GM23338 (cell line): ENCODE data around the gene MICALL2. TPM values are rescaled to one million over a fixed set of nuclear protein-coding genes. Genes with fewer than 3 reads are reported as not detected.

Experiments used
- ATAC-seq: fragments of 200-7000 bp; cut with Tn5 transposase; 3 replicates; pipeline ENCODE4 v1.9.1; 2020
- DNase-seq: peaks from one replicate; pipeline ENCODE4 v3.0.0-alpha.2; 2015; ENCODE audit warnings: low spot score
- H2AFZ ChIP-seq: fragments of 200-600 bp; sonication (generic); 2 replicates; pipeline ENCODE4 v1.8.0; 2016; ENCODE audit warnings: antibody characterized with exemption, mild to moderate bottlenecking, moderate library complexity
- H3F3A ChIP-seq: fragments of 200-600 bp; sonication (generic); replicated peaks from 2 replicates; pipeline ENCODE4 v1.8.0; 2017; ENCODE audit warnings: antibody characterized with exemption, mixed run types, low read depth
- H3K27ac ChIP-seq: fragments of 200-600 bp; sonication (generic); 2 replicates; pipeline ENCODE4 v1.6.1; 2016; ENCODE audit warnings: low read depth
- H3K27me3 ChIP-seq: fragments of 200-600 bp; sonication (generic); 2 replicates; pipeline ENCODE4 v1.8.0; 2016; ENCODE audit warnings: mild to moderate bottlenecking, mixed run types, moderate library complexity; ENCODE audit not compliant: insufficient read depth
- H3K36me3 ChIP-seq: fragments of 200-600 bp; sonication (generic); 2 replicates; pipeline ENCODE4 v1.8.0; 2016; ENCODE audit warnings: mild to moderate bottlenecking; ENCODE audit not compliant: insufficient read depth
- H3K4me1 ChIP-seq: fragments of 200-600 bp; sonication (generic); 2 replicates; pipeline ENCODE4 v1.8.0; 2016; ENCODE audit warnings: mild to moderate bottlenecking, moderate library complexity; ENCODE audit not compliant: insufficient read depth
- H3K4me2 ChIP-seq: fragments of 200-600 bp; sonication (generic); 2 replicates; pipeline ENCODE4 v1.7.1; 2017; ENCODE audit warnings: mixed run types
- H3K4me3 ChIP-seq: fragments of 200-600 bp; sonication (generic); 2 replicates; pipeline ENCODE4 v1.6.1; 2016; ENCODE audit warnings: mixed run types
- H3K79me2 ChIP-seq: fragments of 200-600 bp; sonication (generic); replicated peaks from 2 replicates; pipeline ENCODE4 v1.8.0; 2017; ENCODE audit warnings: mild to moderate bottlenecking; ENCODE audit not compliant: insufficient read depth
- H3K9me2 ChIP-seq: fragments of 200-600 bp; sonication (generic); 2 replicates; pipeline ENCODE4 v1.8.0; 2017; ENCODE audit not compliant: insufficient read depth
- H4K20me1 ChIP-seq: fragments of 200-600 bp; sonication (generic); replicated peaks from 2 replicates; pipeline ENCODE4 v1.8.0; 2017; ENCODE audit warnings: mild to moderate bottlenecking; ENCODE audit not compliant: insufficient read depth
- H3K27ac Mint-ChIP-seq: 2 replicates; pipeline ENCODE4 v1.8.0; 2020; ENCODE audit warnings: inconsistent platforms, mild to moderate bottlenecking, moderate library complexity, mixed read lengths
- H3K27me3 Mint-ChIP-seq: 3 replicates; pipeline ENCODE4 v1.8.0; 2022; ENCODE audit warnings: low read depth, mild to moderate bottlenecking, moderate library complexity, mixed read lengths, inconsistent platforms; ENCODE audit not compliant: insufficient read depth, poor library complexity
- H3K36me3 Mint-ChIP-seq: 3 replicates; pipeline ENCODE4 v1.8.0; 2021; ENCODE audit warnings: low read depth, mild to moderate bottlenecking, inconsistent platforms, moderate library complexity, mixed read lengths
- H3K4me1 Mint-ChIP-seq: 3 replicates; pipeline ENCODE4 v1.8.0; 2020; ENCODE audit warnings: mild to moderate bottlenecking, inconsistent platforms, mixed read lengths
- H3K4me3 Mint-ChIP-seq: 3 replicates; pipeline ENCODE4 v1.8.0; 2021; ENCODE audit warnings: moderate library complexity, mild to moderate bottlenecking, inconsistent platforms, mixed read lengths
- H3K9me3 Mint-ChIP-seq: 3 replicates; pipeline ENCODE4 v1.8.0; 2020; ENCODE audit warnings: moderate library complexity, mild to moderate bottlenecking, inconsistent platforms, mixed read lengths
- CREB1 ChIP-seq: fragments of 250-450 bp; sonication (Bioruptor Pico); IDR thresholded peaks from 2 replicates; pipeline ENCODE4 v1.5.0; 2020; ENCODE audit warnings: low read depth, mild to moderate bottlenecking, moderate library complexity
- ETS1 ChIP-seq: IDR thresholded peaks from 2 replicates; pipeline ENCODE4 v1.6.1; 2016; ENCODE audit warnings: antibody characterized with exemption
- EZH2phosphoT487 ChIP-seq: fragments of 200-600 bp; sonication (generic); IDR thresholded peaks from one replicate; pipeline ENCODE4 v1.8.1; 2018; ENCODE audit warnings: antibody characterized with exemption; ENCODE audit not compliant: unreplicated experiment
- STAT1 ChIP-seq: IDR thresholded peaks from one replicate; pipeline ENCODE4 v1.6.1; 2016; ENCODE audit warnings: antibody characterized with exemption; ENCODE audit not compliant: unreplicated experiment
- ZNF114 ChIP-seq: fragments of 250-450 bp; sonication (Bioruptor Pico); IDR thresholded peaks from 2 replicates; pipeline ENCODE4 v1.5.0; 2020; ENCODE audit warnings: mild to moderate bottlenecking, moderate library complexity
- ZNF462 ChIP-seq: fragments of 250-450 bp; sonication (Bioruptor Pico); IDR thresholded peaks from 2 replicates; pipeline ENCODE4 v1.5.0; 2020; ENCODE audit warnings: mild to moderate bottlenecking, moderate library complexity
- polyA plus RNA-seq: library from polyadenylated mRNA; unstranded; fragments of >200 nt; fragmentation: Nextera tagmentation; extraction: Ambion mirVana; gene quantifications from 2 replicates; pipeline ENCODE4 v1.2.1, GENCODE V29; 2016
- total RNA-seq: library from RNA; depleted of rRNA; stranded (reverse); fragments of >200 nt; shearing (Covaris generic); gene quantifications from 2 replicates; pipeline ENCODE4 v1.2.3, GENCODE V29; 2014

Gene MICALL2
- total and polyA plus RNA-seq, 2 experiments from 2014 or later = 7.0 to 13.0 TPM

DNA sequence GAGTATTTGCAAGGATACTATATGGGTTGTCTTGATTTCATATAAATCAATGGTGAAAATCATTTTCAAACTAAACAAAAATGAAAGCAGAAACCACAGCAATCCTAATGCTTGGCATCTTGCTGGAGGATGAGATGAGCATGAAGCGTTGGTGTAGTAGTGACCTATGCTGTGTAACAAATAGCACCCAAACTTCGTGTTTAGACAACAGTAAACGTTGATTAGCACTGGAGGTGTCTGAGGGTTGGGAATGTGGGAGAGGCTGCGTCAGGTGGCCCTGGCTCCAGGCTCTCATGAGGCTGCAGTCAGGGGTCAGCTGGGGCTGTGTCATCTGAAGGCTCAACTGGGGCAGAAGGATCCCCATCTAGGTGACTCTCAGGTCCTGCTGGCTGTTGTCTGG lies 67.8 kb downstream of the MICALL2 start:
- Mint-ChIP-seq H3K36me3 (no peaks in the 10 kb centered on the region), H3K27me3 (peaks cover 8% of the 10 kb centered on the region), H3K4me1 (no peaks in the 10 kb centered on the region; the same call in 2 of the 3 replicates), H3K27ac (no peak overlapping the region), H3K4me3 (no peak overlapping the region), H3K9me3 (peaks cover 14% of the 10 kb centered on the region)
- Histone ChIP-seq H3K4me2 (no peak overlapping the region), H3K36me3 (no peaks in the 10 kb centered on the region), H3F3A (no peaks in the 10 kb centered on the region), H3K79me2 (no peaks in the 10 kb centered on the region), H3K27me3 (no peaks in the 10 kb centered on the region), H3K4me3 (no peak overlapping the region), H3K27ac (no peak overlapping the region), H2AFZ (no peak overlapping the region), H4K20me1 (no peaks in the 10 kb centered on the region), H3K9me2 (no peaks in the 10 kb centered on the region), H3K4me1 (no peaks in the 10 kb centered on the region)
- DNase-seq = no peak
- ATAC-seq = no peak
- TF ChIP-seq EZH2phosphoT487 (no peak), ETS1 (no peak), CREB1 (CRISPR knock-in tag) (no peak), ZNF114 (CRISPR knock-in tag) (no peak), STAT1 (no peak)

- Histone ChIP-seq H3K27ac (no peak overlapping the region), H3K27me3 (no peaks in the 10 kb centered on the region), H4K20me1 (no peaks in the 10 kb centered on the region), H3K79me2 (no peaks in the 10 kb centered on the region), H3K4me3 (no peak overlapping the region), H3K4me1 (no peaks in the 10 kb centered on the region), H3K4me2 (no peak overlapping the region), H3K36me3 (no peaks in the 10 kb centered on the region), H3F3A (no peaks in the 10 kb centered on the region), H2AFZ (no peak overlapping the region), H3K9me2 (no peaks in the 10 kb centered on the region)
- DNase-seq = no peak
- no peak for TF ChIP-seq EZH2phosphoT487
- TF ChIP-seq CREB1 (CRISPR knock-in tag) = no peak
- TF ChIP-seq ZNF462 = no peak
- Mint-ChIP-seq H3K4me1 (no peaks in the 10 kb centered on the region; the same call in 2 of the 3 replicates), H3K27ac (no peak overlapping the region), H3K36me3 (no peaks in the 10 kb centered on the region), H3K27me3 (peaks cover 12% of the 10 kb centered on the region), H3K4me3 (no peak overlapping the region), H3K9me3 (peaks cover 9% of the 10 kb centered on the region; the same call in 1 of the 3 replicates)
- ATAC-seq = no peak
These were observed 70.5 kb downstream of the MICALL2 start for GRCh38 chr7:1388703-1389335.
